WTC11 (cell line): ENCODE data around the gene LCNL1.

Experiments used
- CTCF ChIP-seq: fragments of 200-600 bp; IDR thresholded peaks from 2 replicates; pipeline ENCODE4 v1.8.0; 2022; ENCODE audit warnings: antibody characterized with exemption
- JUN ChIP-seq: sonication (generic); formaldehyde crosslinking; IDR thresholded peaks from 2 replicates; pipeline ENCODE4 v1.8.0; 2023; ENCODE audit warnings: mild to moderate bottlenecking, missing genetic modification reagents
- NR1H2 ChIP-seq: sonication (generic); formaldehyde crosslinking; IDR thresholded peaks from 2 replicates; pipeline ENCODE4 v1.9.0; 2021; ENCODE audit warnings: mild to moderate bottlenecking, moderate library complexity, missing genetic modification reagents
- STAT6 ChIP-seq: sonication (generic); formaldehyde crosslinking; conservative IDR thresholded peaks from 2 replicates; pipeline ENCODE4 v1.8.1; 2023; ENCODE audit warnings: mild to moderate bottlenecking, low read depth, missing genetic modification reagents, moderate library complexity
- ZNF416 ChIP-seq: fragments of 250-450 bp; sonication (Bioruptor Pico); IDR thresholded peaks from 2 replicates; pipeline ENCODE4 v1.9.0; 2021; ENCODE audit warnings: mild to moderate bottlenecking, inconsistent platforms

- no peak for TF ChIP-seq NR1H2
- no peak for TF ChIP-seq JUN (CRISPR knock-in tag)
- TF ChIP-seq CTCF, result no peak
- TF ChIP-seq STAT6 (CRISPR knock-in tag), result no peak
- TF ChIP-seq ZNF416 (CRISPR knock-in tag), result no peak
These were observed 47.2 kb downstream of the LCNL1 start for GRCh38 chr9:137030006-137030405.
